Esophagus (tissue), 2 donors: ENCODE data around the gene BPI. TPM values are rescaled to one million over a fixed set of nuclear protein-coding genes. Genes with fewer than 3 reads are reported as not detected.
A peak's percentile ranks its signal among the peaks of the same experiment; 100 is the strongest.
"Not testable (repeated sequence)": the region's sequence is repeated elsewhere in the genome, so short reads cannot be mapped to it uniquely, and the experiment has no call there.

Source experiments
- H3K27ac ChIP-seq, 2 donors: one replicate each; pipeline ENCODE4 v1.5.1; 2013; ENCODE audit warnings: low read depth in 2 of 2, mild to moderate bottlenecking in 2 of 2, inconsistent platforms in 1 of 2, low read length in 1 of 2, moderate library complexity in 1 of 2
- H3K27me3 ChIP-seq, 2 donors: one replicate each; pipeline ENCODE4 v1.6.1; 2013; ENCODE audit warnings: low read length in 2 of 2, control low read depth in 1 of 2, mild to moderate bottlenecking in 1 of 2; ENCODE audit not compliant: insufficient read depth in 2 of 2, control insufficient read depth in 1 of 2
- H3K36me3 ChIP-seq, 2 donors: one replicate each; pipeline ENCODE4 v1.6.1; 2013; ENCODE audit warnings: low read length in 1 of 2; ENCODE audit not compliant: control insufficient read depth in 2 of 2, insufficient read depth in 2 of 2
- H3K4me1 ChIP-seq, 2 donors: one replicate each; pipeline ENCODE4 v1.6.1; 2013; ENCODE audit warnings: low read length in 1 of 2; ENCODE audit not compliant: control insufficient read depth in 2 of 2, insufficient read depth in 2 of 2
- H3K4me3 ChIP-seq, 2 donors: one replicate each; pipeline ENCODE4 v1.5.1; 2013; ENCODE audit warnings: low read length in 2 of 2, mild to moderate bottlenecking in 2 of 2, low read depth in 1 of 2, moderate library complexity in 1 of 2
- H3K9me3 ChIP-seq, 2 donors: one replicate each; pipeline ENCODE4 v1.6.1; 2013; ENCODE audit warnings: mild to moderate bottlenecking in 2 of 2, low read depth in 1 of 2, low read length in 1 of 2, moderate library complexity in 1 of 2; ENCODE audit not compliant: control insufficient read depth in 2 of 2, insufficient read depth in 1 of 2
- WGBS, 2 donors: extraction: QIAGEN DNeasy Blood & Tissue Kit; methylation state at CpG; one replicate each; pipeline ENCODE4 v1.1.7; 2013; 5-methylcytosine and 5-hydroxymethylcytosine counted together
- polyA plus RNA-seq, 2 donors: library from polyadenylated mRNA; stranded (reverse); fragments of 200-250 nt; gene quantifications; one replicate each; pipeline ENCODE4 v1.2.3, GENCODE V29; 2013
- donor health status: healthy with polysubstance abuse.
- donor health status: Bipolar disorder and iron deficiency.

BPI gene
- under 1 TPM in 1 of 2 donors, not detected in 1; 0.02 TPM for polyA plus RNA-seq

- Histone ChIP-seq H3K27me3 (no peaks in the 10 kb centered on the region), H3K4me1 (peaks cover 0 to 10% of the 10 kb centered on the region in 2 donors), H3K27ac (no peak within 1 kb of the TSS), H3K9me3 (no peaks in the 10 kb centered on the region), H3K4me3 (no peak within 1 kb of the TSS), H3K36me3 (no peaks in the 10 kb centered on the region)
- 67 to 77% methylated on average over 21 of the region's 21 CpGs for WGBS, 2 donors
Measured at GRCh38 chr20:38303908-38304379, at the start of gene BPI. BPI (plus strand) TSS chr20:38304156; CDS start chr20:38304224, 68 bp downstream.

GRCh38 chr20:38254621-38255020 is 49.3 kb upstream of the BPI start:
- not testable (repeated sequence) for H3K4me3 ChIP-seq, H3K9me3 ChIP-seq, H3K27ac ChIP-seq, H3K4me1 ChIP-seq, H3K36me3 ChIP-seq, H3K27me3 ChIP-seq
- WGBS, 2 donors: 77 to 78% methylated on average over 4 of the region's 4 CpGs

- H3K27ac ChIP-seq: peak overlapping the region in 1 of 2 donors; percentile 35
- 38 to 47% methylated on average over 5 of the region's 5 CpGs for WGBS, 2 donors
Measured at GRCh38 chr20:38255393-38255792, 48.6 kb upstream of the BPI start.

GRCh38 chr20:38256021-38256420 is 47.9 kb upstream of the BPI start:
- WGBS, 2 donors: 70 to 83% methylated on average over 4 of the region's 4 CpGs
- H3K36me3 ChIP-seq: no peaks in the 10 kb centered on the region
- no peak overlapping the region for H3K4me3 ChIP-seq
- peaks cover 0 to 7% of the 10 kb centered on the region in 2 donors for H3K4me1 ChIP-seq
- H3K27ac ChIP-seq: no peak overlapping the region
- no peaks in the 10 kb centered on the region for H3K9me3 ChIP-seq
- H3K27me3 ChIP-seq: no peaks in the 10 kb centered on the region

More at GRCh38 chr20:38255393-38255792, 48.6 kb upstream of the BPI start:
- peaks cover 0 to 4% of the 10 kb centered on the region in 2 donors for H3K4me1 ChIP-seq
- no peak overlapping the region for H3K4me3 ChIP-seq
- H3K36me3 ChIP-seq: no peaks in the 10 kb centered on the region
- H3K27me3 ChIP-seq: no peaks in the 10 kb centered on the region
- H3K9me3 ChIP-seq: no peaks in the 10 kb centered on the region

- H3K4me3 ChIP-seq: no peak overlapping the region
- 64 to 78% methylated on average over 2 of the region's 2 CpGs for WGBS, 2 donors
- H3K27ac ChIP-seq: peak overlapping the region in 1 of 2 donors; percentile 43
- peaks cover 0 to 8% of the 10 kb centered on the region in 2 donors for H3K4me1 ChIP-seq
- H3K27me3 ChIP-seq: no peaks in the 10 kb centered on the region
- no peaks in the 10 kb centered on the region for H3K9me3 ChIP-seq
- no peaks in the 10 kb centered on the region for H3K36me3 ChIP-seq
Measured at GRCh38 chr20:38256966-38257365, 47.0 kb upstream of the BPI start.

- no peak overlapping the region for H3K4me3 ChIP-seq
- H3K27me3 ChIP-seq: no peaks in the 10 kb centered on the region
- no peaks in the 10 kb centered on the region for H3K9me3 ChIP-seq
- H3K4me1 ChIP-seq: peaks cover 0 to 8% of the 10 kb centered on the region in 2 donors
- WGBS, 2 donors: 90 to 94% methylated on average over 7 of the region's 7 CpGs
- no peaks in the 10 kb centered on the region for H3K36me3 ChIP-seq
- H3K27ac ChIP-seq: no peak overlapping the region
Measured at GRCh38 chr20:38258545-38259215, 45.3 kb upstream of the BPI start.

- H3K4me3 ChIP-seq: peak overlapping the region; percentile 26 to 41
- 11% methylated on average over 5 of the region's 5 CpGs for WGBS, 2 donors
- H3K27ac ChIP-seq: peak overlapping the region; percentile 71 to 82
- no peaks in the 10 kb centered on the region for H3K27me3 ChIP-seq
- peaks cover 0 to 8% of the 10 kb centered on the region in 2 donors for H3K4me1 ChIP-seq
- H3K36me3 ChIP-seq: no peaks in the 10 kb centered on the region
- no peaks in the 10 kb centered on the region for H3K9me3 ChIP-seq
Measured at GRCh38 chr20:38260025-38260377, 44.0 kb upstream of the BPI start.

- Histone ChIP-seq H3K27me3 (no peaks in the 10 kb centered on the region), H3K9me3 (no peaks in the 10 kb centered on the region), H3K27ac (peak within 1 kb of the TSS; percentile 71 to 82), H3K36me3 (no peaks in the 10 kb centered on the region), H3K4me3 (peak within 1 kb of the TSS; percentile 26 to 41), H3K4me1 (peaks cover 0 to 8% of the 10 kb centered on the region in 2 donors)
- 1 to 5% methylated on average over 40 to 60 of the region's 65 CpGs for WGBS, 2 donors
Measured at GRCh38 chr20:38260378-38261053, 43.4 kb upstream of the BPI start, which contains the start of gene KIAA1755. KIAA1755 (minus strand) TSS chr20:38260735; CDS start chr20:38260500, 235 bp downstream.

- H3K27me3 ChIP-seq: no peaks in the 10 kb centered on the region
- 51 to 52% methylated on average over 8 of the region's 8 CpGs for WGBS, 2 donors
- H3K36me3 ChIP-seq: no peaks in the 10 kb centered on the region
- peak overlapping the region; percentile 56 to 62 for H3K27ac ChIP-seq
- no peak overlapping the region for H3K4me3 ChIP-seq
- peaks cover 0 to 8% of the 10 kb centered on the region in 2 donors for H3K4me1 ChIP-seq
- H3K9me3 ChIP-seq: no peaks in the 10 kb centered on the region
Measured at GRCh38 chr20:38261054-38261390, 42.9 kb upstream of the BPI start.
